Stomach (tissue), 9 donors: ENCODE measurements around the gene KLHL1. TPM values are rescaled to one million over a fixed set of nuclear protein-coding genes. Genes with fewer than 3 reads are reported as not detected.
A peak's percentile ranks its signal among the peaks of the same experiment; 100 is the strongest.

ENCODE experiments used
- DNase-seq, 2 donors: peaks; one replicate each; pipeline versions ENCODE4 v3.0.0 to v3.0.0-alpha.2; 2013 to 2019
- H3K27ac ChIP-seq, 5 donors: fragments of 200-600 bp in 4 of 5; sonication (generic) in 4 of 5; one replicate each; pipeline ENCODE4 v1.5.1; 2013 to 2019; ENCODE audit warnings: mild to moderate bottlenecking in 1 of 5, moderate library complexity in 1 of 5
- H3K27me3 ChIP-seq, 3 donors: fragments of 200-600 bp; sonication (generic); one replicate each; pipeline ENCODE4 v1.5.1; 2017 to 2019; ENCODE audit warnings: mixed run types in 1 of 3
- H3K36me3 ChIP-seq, 4 donors: fragments of 200-600 bp; sonication (generic); 1 replicate in 3 of 4; 2 replicates in 1 of 4; pipeline ENCODE4 v1.5.1; 2016 to 2019
- H3K4me1 ChIP-seq, 4 donors: fragments of 200-600 bp; sonication (generic); one replicate each; pipeline ENCODE4 v1.5.1; 2016 to 2019
- H3K4me3 ChIP-seq, 4 donors: fragments of 200-600 bp; sonication (generic) in 3 of 4; one replicate each; pipeline ENCODE4 v1.5.1; 2016 to 2019; ENCODE audit warnings: mild to moderate bottlenecking in 1 of 4
- H3K9me3 ChIP-seq, 4 donors: fragments of 200-600 bp; sonication (generic); one replicate each; pipeline ENCODE4 v1.5.1; 2016 to 2019
- EP300 ChIP-seq: sonication (generic); formaldehyde crosslinking; IDR thresholded peaks from one replicate; pipeline ENCODE4 v1.6.1; 2017; ENCODE audit warnings: antibody characterized with exemption
- POLR2A ChIP-seq, 4 donors: fragments of 450-650 bp; IDR thresholded peaks; one replicate each; pipeline ENCODE4 v1.6.1; 2016; ENCODE audit warnings: antibody characterized with exemption in 4 of 4, control low read depth in 2 of 4, mild to moderate bottlenecking in 1 of 4, moderate library complexity in 1 of 4
- POLR2AphosphoS5 ChIP-seq, 3 donors: sonication (generic); formaldehyde crosslinking; IDR thresholded peaks; one replicate each; pipeline ENCODE4 v1.6.1; 2016; ENCODE audit warnings: antibody characterized with exemption in 3 of 3
- WGBS, 5 donors: extraction: QIAGEN DNeasy Blood & Tissue Kit in 3 of 5; methylation state at CpG; one replicate each; pipeline versions ENCODE4 v1.1.5 to v1.1.7; 2013 to 2018; 5-methylcytosine and 5-hydroxymethylcytosine counted together
- intact Hi-C: fragments of 100-400 bp; cut with DNase I; formaldehyde crosslinking; loops from one replicate; pipeline ENCODE4 v1.15.1; 2023; ENCODE audit warnings: low total_unique reads
- polyA plus RNA-seq, 3 donors: library from polyadenylated mRNA; stranded (reverse); fragments of 200-250 nt; gene quantifications; one replicate each; pipeline ENCODE4 v1.2.3, GENCODE V29; 2013
- total RNA-seq, 5 donors: library from RNA; depleted of rRNA; stranded (reverse); fragments of >200 nt; gene quantifications; one replicate each; pipeline versions ENCODE4 v1.1.0 to v1.2.3, GENCODE V29; 2014 to 2016
- TF ChIP-seq, protein P1 (sequence below), 7 experiments: fragments of 450-650 bp in 4 of 7; fragments of 200-600 bp in 3 of 7; sonication (generic) in 3 of 7; IDR thresholded peaks; one replicate each; pipeline ENCODE4 v1.5.1; 2016 to 2019; ENCODE audit warnings: antibody characterized with exemption in 7 of 7, control low read depth in 2 of 7, mild to moderate bottlenecking in 1 of 7
- donor health status: healthy with polysubstance abuse.
- donor health status: Bipolar disorder and iron deficiency.
- donor health status: healthy.

The KLHL1 gene
- total and polyA plus RNA-seq, 8 donors = 0.14 to 0.45 (median 0.37) TPM; not detected in 5

DNA sequence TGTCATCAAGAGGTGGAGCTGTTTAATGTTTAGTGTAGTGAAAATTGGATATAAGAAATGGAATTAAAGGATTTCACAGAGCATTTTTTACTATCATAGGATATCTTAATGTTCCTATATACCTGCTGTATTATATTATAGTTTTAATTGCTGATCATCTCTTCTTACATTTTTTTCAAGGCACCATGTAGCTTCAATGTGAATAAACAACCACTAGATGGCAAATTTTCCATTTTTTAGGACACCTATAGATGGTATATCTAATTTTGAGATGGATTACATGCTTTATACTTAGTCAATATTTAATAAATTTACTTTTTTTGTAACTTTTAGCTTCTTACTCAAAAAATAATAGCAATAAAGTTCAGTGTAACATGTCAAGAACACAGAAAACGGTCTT lies 9.6 kb downstream of the KLHL1 start:
- no peak overlapping the region for H3K27ac ChIP-seq
- H3K9me3 ChIP-seq = no peaks in the 10 kb centered on the region
- H3K4me1 ChIP-seq = no peaks in the 10 kb centered on the region
- peak in 1 of 2 donors; percentile 12 for DNase-seq
- TF ChIP-seq, protein P1, sequence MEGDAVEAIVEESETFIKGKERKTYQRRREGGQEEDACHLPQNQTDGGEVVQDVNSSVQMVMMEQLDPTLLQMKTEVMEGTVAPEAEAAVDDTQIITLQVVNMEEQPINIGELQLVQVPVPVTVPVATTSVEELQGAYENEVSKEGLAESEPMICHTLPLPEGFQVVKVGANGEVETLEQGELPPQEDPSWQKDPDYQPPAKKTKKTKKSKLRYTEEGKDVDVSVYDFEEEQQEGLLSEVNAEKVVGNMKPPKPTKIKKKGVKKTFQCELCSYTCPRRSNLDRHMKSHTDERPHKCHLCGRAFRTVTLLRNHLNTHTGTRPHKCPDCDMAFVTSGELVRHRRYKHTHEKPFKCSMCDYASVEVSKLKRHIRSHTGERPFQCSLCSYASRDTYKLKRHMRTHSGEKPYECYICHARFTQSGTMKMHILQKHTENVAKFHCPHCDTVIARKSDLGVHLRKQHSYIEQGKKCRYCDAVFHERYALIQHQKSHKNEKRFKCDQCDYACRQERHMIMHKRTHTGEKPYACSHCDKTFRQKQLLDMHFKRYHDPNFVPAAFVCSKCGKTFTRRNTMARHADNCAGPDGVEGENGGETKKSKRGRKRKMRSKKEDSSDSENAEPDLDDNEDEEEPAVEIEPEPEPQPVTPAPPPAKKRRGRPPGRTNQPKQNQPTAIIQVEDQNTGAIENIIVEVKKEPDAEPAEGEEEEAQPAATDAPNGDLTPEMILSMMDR (IDR thresholded peaks at IDR 0.05) = peak in 4 of 7 experiments; percentile 11 to 20 (median 18)
- TF ChIP-seq EP300 (no peak), POLR2AphosphoS5 (IDR thresholded peaks at IDR 0.05) (no peak)
- H3K36me3 ChIP-seq = no peaks in the 10 kb centered on the region
- H3K4me3 ChIP-seq = no peak overlapping the region
- intact Hi-C loops = no loop called here
- H3K27me3 ChIP-seq = no peaks in the 10 kb centered on the region
- WGBS, 5 donors = 45 to 53% (median 50%) methylated on average over 1 of the region's 1 CpG

GRCh38 chr13:70090036-70090723 lies 18.1 kb downstream of the KLHL1 start:
- Histone ChIP-seq H3K9me3 (no peaks in the 10 kb centered on the region), H3K4me1 (no peaks in the 10 kb centered on the region), H3K4me3 (no peak overlapping the region), H3K27ac (no peak overlapping the region), H3K36me3 (no peaks in the 10 kb centered on the region), H3K27me3 (no peaks in the 10 kb centered on the region)
- 71 to 87% (median 85%) methylated on average over 2 of the region's 2 CpGs for WGBS, 5 donors
- no peak for DNase-seq
- TF ChIP-seq POLR2AphosphoS5 (IDR thresholded peaks at IDR 0.05) (no peak), EP300 (no peak), POLR2A (IDR thresholded peaks at IDR 0.05) (no peak)
- TF ChIP-seq, protein P1 (IDR thresholded peaks at IDR 0.05) = no peak
- intact Hi-C loops = no loop called here

- no peak for DNase-seq
- no peaks in the 10 kb centered on the region for H3K27me3 ChIP-seq
- intact Hi-C loops = no loop called here
- no peaks in the 10 kb centered on the region for H3K4me1 ChIP-seq
- WGBS, 5 donors = 55 to 76% (median 63%) methylated on average over 2 of the region's 2 CpGs
- H3K4me3 ChIP-seq = no peak overlapping the region
- H3K9me3 ChIP-seq = no peaks in the 10 kb centered on the region
- no peak for TF ChIP-seq POLR2A (IDR thresholded peaks at IDR 0.05)
- no peak for TF ChIP-seq EP300
- TF ChIP-seq, protein P1 (IDR thresholded peaks at IDR 0.05) = no peak
- TF ChIP-seq POLR2AphosphoS5 (IDR thresholded peaks at IDR 0.05) = no peak
- no peaks in the 10 kb centered on the region for H3K36me3 ChIP-seq
- H3K27ac ChIP-seq = no peak overlapping the region
These were observed 19.3 kb downstream of the KLHL1 start for GRCh38 chr13:70088926-70089325.

GRCh38 chr13:70087247-70087646 lies 21.0 kb downstream of the KLHL1 start:
- H3K27me3 ChIP-seq = no peaks in the 10 kb centered on the region
- TF ChIP-seq POLR2AphosphoS5 (IDR thresholded peaks at IDR 0.05) (no peak), POLR2A (IDR thresholded peaks at IDR 0.05) (no peak), EP300 (no peak)
- TF ChIP-seq, protein P1 (IDR thresholded peaks at IDR 0.05) = no peak
- no peak overlapping the region for H3K27ac ChIP-seq
- no peaks in the 10 kb centered on the region for H3K36me3 ChIP-seq
- DNase-seq = no peak
- WGBS, 5 donors = 82 to 90% (median 86%) methylated on average over 4 of the region's 4 CpGs
- no peaks in the 10 kb centered on the region for H3K4me1 ChIP-seq
- H3K4me3 ChIP-seq = no peak overlapping the region
- intact Hi-C loops = no loop called here
- no peaks in the 10 kb centered on the region for H3K9me3 ChIP-seq
